ENCODE data around the gene GALR2. TPM values are rescaled to one million over a fixed set of nuclear protein-coding genes. Genes with fewer than 3 reads are reported as not detected.

GALR2 gene
- total RNA-seq, 1 donor from 2014 or later = 0.36 TPM

DNA sequence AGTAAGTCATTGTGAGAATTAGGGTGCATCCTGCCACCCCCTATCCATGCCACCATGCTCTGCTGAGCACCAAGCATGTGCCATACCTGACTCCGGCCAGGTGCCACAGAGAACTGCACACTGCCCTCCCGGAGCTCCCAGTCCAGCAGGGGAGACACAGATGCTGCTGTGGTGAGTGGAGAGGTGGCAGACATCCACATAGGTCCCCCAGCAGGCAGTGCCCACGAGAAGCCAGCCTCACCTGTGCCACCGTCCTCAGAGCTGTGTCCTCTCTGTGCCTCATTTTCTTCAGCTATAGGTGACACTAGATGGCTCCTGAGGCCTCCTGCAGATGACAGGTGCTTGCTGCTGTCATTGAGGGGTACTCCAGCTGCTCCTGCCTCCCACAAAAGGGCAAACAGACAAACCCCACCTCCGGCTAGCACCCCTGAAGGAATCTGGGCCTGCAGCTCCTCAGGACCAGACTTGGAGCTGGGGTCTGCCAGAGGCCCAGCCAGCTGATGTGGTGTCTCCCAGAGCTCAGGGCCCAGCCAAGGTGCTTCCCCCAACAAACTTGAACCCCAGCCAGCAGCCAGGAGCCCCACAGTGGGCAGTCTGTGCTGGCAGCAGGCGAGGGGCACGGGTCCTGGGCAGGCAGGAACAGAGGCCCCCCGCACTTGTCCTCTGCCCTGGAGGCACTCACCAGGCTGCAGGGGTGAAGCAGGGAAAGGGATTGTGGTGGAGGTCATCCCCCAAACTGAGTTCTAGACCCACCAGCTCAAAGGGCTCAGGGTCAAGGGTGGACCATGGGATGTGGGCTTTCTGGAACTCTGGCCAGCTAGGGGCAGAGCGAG, 49.4 kb downstream of the GALR2 start:
- Histone ChIP-seq H3K27ac (ENCODE audit: low read depth, low read length) (no peak overlapping the region), H2AFZ (ENCODE audit: low read depth, low read length) (no peak overlapping the region), H3K27me3 (ENCODE audit: insufficient read depth, low read length) (no peaks in the 10 kb centered on the region), H3K36me3 (ENCODE audit: insufficient read depth, low read length) (no peaks in the 10 kb centered on the region), H3K79me2 (ENCODE audit: insufficient read depth, low read length) (no peaks in the 10 kb centered on the region), H3K9me3 (ENCODE audit: insufficient read depth, low read depth, low read length) (no peaks in the 10 kb centered on the region), H3K9ac (ENCODE audit: low read length) (no peak overlapping the region), H3K4me3 (ENCODE audit: insufficient read depth, low read depth, low read length) (no peak overlapping the region), H4K20me1 (ENCODE audit: insufficient read depth, low read length) (no peaks in the 10 kb centered on the region), H3K4me2 (ENCODE audit: low read length) (no peak overlapping the region), H3K4me1 (ENCODE audit: insufficient read depth, low read length) (peaks cover 4% of the 10 kb centered on the region)
- H3K27ac Mint-ChIP-seq (ENCODE audit: unreplicated experiment) = no peak overlapping the region
- peaks cover 41% of the 10 kb centered on the region for H3K27me3 Mint-ChIP-seq (ENCODE audit: low read depth, unreplicated experiment)
- DNase-seq (ENCODE audit: low read depth) (no peak), FAIRE-seq (no peak)
- no peak overlapping the region for H3K4me3 Mint-ChIP-seq (ENCODE audit: unreplicated experiment)
- no peaks in the 10 kb centered on the region for H3K9me3 Mint-ChIP-seq (ENCODE audit: unreplicated experiment)
- no peaks in the 10 kb centered on the region for H3K36me3 Mint-ChIP-seq (ENCODE audit: low read depth, unreplicated experiment)
- no peaks in the 10 kb centered on the region for H3K4me1 Mint-ChIP-seq (ENCODE audit: low read depth, unreplicated experiment)
- TF ChIP-seq EZH2 (IDR thresholded peaks at IDR 0.05; ENCODE audit: insufficient read depth, low read length) (no peak), CTCF (IDR thresholded peaks at IDR 0.05; ENCODE audit: insufficient read depth, low read depth, low read length) (no peak)

DNA sequence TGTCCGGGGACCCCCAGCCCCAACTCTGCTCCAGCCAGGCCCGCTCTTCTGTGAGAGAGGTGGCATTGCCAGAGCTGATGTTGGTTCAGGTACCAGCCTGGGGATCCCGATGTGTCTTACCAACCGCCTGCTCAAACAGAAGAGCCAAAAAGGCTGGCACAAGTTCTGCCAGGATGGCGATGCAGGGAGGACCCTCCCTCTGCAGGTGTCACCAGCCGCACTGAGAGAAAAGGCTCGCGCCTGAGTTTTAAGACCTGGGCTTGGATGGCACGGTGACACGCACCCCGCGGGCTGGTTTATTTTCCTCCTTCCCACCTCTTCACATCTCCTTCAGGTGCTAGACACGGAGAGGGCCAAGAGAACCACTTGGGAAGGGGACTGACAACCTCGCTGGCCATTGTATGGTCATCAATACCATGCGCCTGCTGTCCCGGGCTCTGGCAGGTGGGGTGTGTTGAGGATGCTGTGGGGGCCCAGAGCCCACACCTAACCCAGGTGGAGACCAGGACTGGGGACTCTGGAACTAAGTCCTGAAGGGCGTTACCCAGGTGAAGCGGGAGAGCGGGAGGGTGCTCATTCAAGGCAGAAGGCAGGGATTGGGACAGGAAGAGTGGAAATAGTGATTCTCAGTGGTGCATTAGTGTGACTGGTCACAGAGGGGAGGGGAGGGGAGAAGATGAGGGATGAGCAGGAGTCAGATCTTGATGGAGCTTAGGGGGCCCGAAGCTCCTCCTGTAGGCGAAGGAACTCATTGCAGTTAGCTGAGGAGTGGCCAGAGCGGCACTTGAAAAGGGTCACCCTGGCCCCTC, 50.2 kb downstream of the GALR2 start:
- no peak for DNase-seq (ENCODE audit: low read depth)
- Histone ChIP-seq H2AFZ (ENCODE audit: low read depth, low read length) (no peak overlapping the region), H3K4me2 (ENCODE audit: low read length) (no peak overlapping the region), H4K20me1 (ENCODE audit: insufficient read depth, low read length) (no peaks in the 10 kb centered on the region), H3K9me3 (ENCODE audit: insufficient read depth, low read depth, low read length) (no peaks in the 10 kb centered on the region), H3K4me3 (ENCODE audit: insufficient read depth, low read depth, low read length) (no peak overlapping the region), H3K27me3 (ENCODE audit: insufficient read depth, low read length) (no peaks in the 10 kb centered on the region), H3K27ac (ENCODE audit: low read depth, low read length) (no peak overlapping the region), H3K9ac (ENCODE audit: low read length) (no peak overlapping the region), H3K4me1 (ENCODE audit: insufficient read depth, low read length) (peaks cover 4% of the 10 kb centered on the region), H3K79me2 (ENCODE audit: insufficient read depth, low read length) (no peaks in the 10 kb centered on the region), H3K36me3 (ENCODE audit: insufficient read depth, low read length) (no peaks in the 10 kb centered on the region)
- H3K27me3 Mint-ChIP-seq (ENCODE audit: low read depth, unreplicated experiment) = peaks cover 33% of the 10 kb centered on the region
- FAIRE-seq = no peak
- H3K4me3 Mint-ChIP-seq (ENCODE audit: unreplicated experiment) = no peak overlapping the region
- TF ChIP-seq CTCF (IDR thresholded peaks at IDR 0.05; ENCODE audit: insufficient read depth, low read depth, low read length) (no peak), EZH2 (IDR thresholded peaks at IDR 0.05; ENCODE audit: insufficient read depth, low read length) (no peak)
- H3K27ac Mint-ChIP-seq (ENCODE audit: unreplicated experiment) = no peak overlapping the region
- no peaks in the 10 kb centered on the region for H3K36me3 Mint-ChIP-seq (ENCODE audit: low read depth, unreplicated experiment)
- H3K9me3 Mint-ChIP-seq (ENCODE audit: unreplicated experiment) = no peaks in the 10 kb centered on the region
- H3K4me1 Mint-ChIP-seq (ENCODE audit: low read depth, unreplicated experiment) = no peaks in the 10 kb centered on the region
